H1 (cell line): ENCODE measurements around the gene GABRD. TPM values are rescaled to one million over a fixed set of nuclear protein-coding genes. Genes with fewer than 3 reads are reported as not detected.

Experiments
- CTCF ChIA-PET: fragments of 300-600 bp; sonication (Branson Sonifier 250); formaldehyde crosslinking; loops from one replicate; lab custom pipeline; 2021; ENCODE audit not compliant: partially characterized antibody; lab: Charles Lee
- POLR2A ChIA-PET: fragments of 300-600 bp; sonication (Branson Sonifier 250); formaldehyde crosslinking; loops from one replicate; lab custom pipeline; 2021; ENCODE audit warnings: inconsistent platforms; ENCODE audit not compliant: partially characterized antibody; lab: Charles Lee
- DNase-seq, 2 experiments: peaks; one replicate each; pipeline versions ENCODE4 v3.0.0 to v3.0.0-alpha.2; 2010 to 2022; ENCODE audit warnings: low spot score in 2 of 2, low read depth in 1 of 2, mixed read lengths in 1 of 2
- FAIRE-seq: peaks from 2 replicates; lab custom pipeline; 2011; peaks lifted over from hg19 to GRCh38; lab: Jason Lieb, UNC
- H2AFZ ChIP-seq: 2 replicates; pipeline ENCODE4 v1.8.1; 2012; ENCODE audit warnings: low read length, inconsistent platforms
- H2AK5ac ChIP-seq: 2 replicates; pipeline ENCODE4 v1.6.1; 2013; ENCODE audit warnings: low read depth, low read length
- H2BK120ac ChIP-seq: replicated peaks from 2 replicates; pipeline ENCODE3; 2013; ENCODE audit warnings: low read depth, low read length, inconsistent platforms
- H2BK12ac ChIP-seq: 2 replicates; pipeline ENCODE4 v1.6.1; 2013; ENCODE audit warnings: low read depth, low read length
- H2BK15ac ChIP-seq: 2 replicates; pipeline ENCODE4 v1.6.1; 2013; ENCODE audit warnings: low read length
- H2BK20ac ChIP-seq: 2 replicates; pipeline ENCODE4 v1.6.1; 2013; ENCODE audit warnings: low read length
- H2BK5ac ChIP-seq: 2 replicates; pipeline ENCODE4 v1.6.1; 2013; ENCODE audit warnings: low read depth, low read length
- H3K14ac ChIP-seq: 2 replicates; pipeline ENCODE4 v1.6.1; 2013; ENCODE audit warnings: inconsistent platforms; ENCODE audit not compliant: insufficient read length
- H3K18ac ChIP-seq: 2 replicates; pipeline ENCODE4 v1.6.1; 2013; ENCODE audit warnings: low read length; ENCODE audit errors: extremely low read depth
- H3K23ac ChIP-seq: 2 replicates; pipeline ENCODE4 v1.6.1; 2013; ENCODE audit warnings: inconsistent platforms; ENCODE audit not compliant: insufficient read length
- H3K23me2 ChIP-seq: 2 replicates; pipeline ENCODE4 v1.6.1; 2013; ENCODE audit warnings: low read depth, low read length
- H3K27ac ChIP-seq: 2 replicates; pipeline ENCODE4 v1.6.1; 2011; ENCODE audit warnings: low read depth, low read length, inconsistent platforms
- H3K27me3 ChIP-seq, 4 experiments: replicated peaks in 1 of 4; 1 replicate in 1 of 4; 2 replicates in 3 of 4; pipeline versions ENCODE4 v1.6.1 to v1.8.1; 2011 to 2013; ENCODE audit warnings: low read length in 3 of 4, mild to moderate bottlenecking in 3 of 4, inconsistent platforms in 2 of 4, mixed read lengths in 2 of 4, moderate library complexity in 1 of 4; ENCODE audit not compliant: control insufficient read depth in 3 of 4, insufficient read depth in 3 of 4; ENCODE audit errors: extremely low read depth in 1 of 4
- H3K36me3 ChIP-seq, 4 experiments: 2 replicates each; pipeline versions ENCODE4 v1.6.1 to v1.8.1; 2011 to 2013; ENCODE audit warnings: mild to moderate bottlenecking in 4 of 4, low read length in 3 of 4, moderate library complexity in 2 of 4, control low read depth in 1 of 4, inconsistent platforms in 1 of 4; ENCODE audit not compliant: insufficient read depth in 4 of 4, control insufficient read depth in 2 of 4
- H3K4ac ChIP-seq: replicated peaks from 2 replicates; pipeline ENCODE3; 2013; ENCODE audit warnings: low read length, low read depth, mixed read lengths, inconsistent platforms; ENCODE audit not compliant: insufficient read length
- H3K4me1 ChIP-seq, 4 experiments: replicated peaks in 1 of 4; 1 replicate in 1 of 4; 2 replicates in 3 of 4; pipeline versions ENCODE4 v1.6.1 to v1.8.1; 2011 to 2013; ENCODE audit warnings: low read length in 3 of 4, inconsistent platforms in 2 of 4, mixed read lengths in 1 of 4; ENCODE audit not compliant: insufficient read depth in 4 of 4, control insufficient read depth in 3 of 4
- H3K4me2 ChIP-seq, 2 experiments: 2 replicates each; pipeline versions ENCODE4 v1.6.1 to v1.8.1; 2011 to 2013; ENCODE audit warnings: low read depth in 2 of 2, low read length in 2 of 2, control low read depth in 1 of 2, inconsistent platforms in 1 of 2, mild to moderate bottlenecking in 1 of 2; ENCODE audit not compliant: insufficient read depth in 1 of 2
- H3K4me3 ChIP-seq, 4 experiments: fragments of 200-600, 300-600 bp in 1 of 4; sonication (generic), shearing (Covaris generic), sonication (Bioruptor Twin) in 1 of 4; 2 replicates each; pipeline versions ENCODE4 v1.5.1 to v1.8.1; 2011 to 2016; ENCODE audit warnings: low read length in 4 of 4, low read depth in 3 of 4, control low read depth in 2 of 4, inconsistent platforms in 2 of 4, mild to moderate bottlenecking in 2 of 4, mixed read lengths in 1 of 4, moderate library complexity in 1 of 4; ENCODE audit not compliant: insufficient read depth in 2 of 4; ENCODE audit errors: extremely low read depth in 1 of 4
- H3K56ac ChIP-seq: replicated peaks from 2 replicates; pipeline ENCODE3; 2013; ENCODE audit warnings: low read depth, mild to moderate bottlenecking, mixed read lengths, low read length, inconsistent platforms; ENCODE audit not compliant: insufficient read length
- H3K79me1 ChIP-seq: 2 replicates; pipeline ENCODE4 v1.6.1; 2013; ENCODE audit warnings: low read depth, low read length, control low read depth
- H3K79me2 ChIP-seq, 2 experiments: 2 replicates each; pipeline versions ENCODE4 v1.6.1 to v1.8.1; 2012 to 2013; ENCODE audit warnings: low read length in 2 of 2, mild to moderate bottlenecking in 2 of 2, inconsistent platforms in 1 of 2; ENCODE audit not compliant: insufficient read depth in 2 of 2, control insufficient read depth in 1 of 2
- H3K9ac ChIP-seq, 4 experiments: replicated peaks in 1 of 4; 1 replicate in 1 of 4; 2 replicates in 3 of 4; pipeline versions ENCODE4 v1.6.1 to v1.8.1; 2011 to 2013; ENCODE audit warnings: low read depth in 3 of 4, low read length in 3 of 4, control low read depth in 2 of 4, mild to moderate bottlenecking in 2 of 4, moderate library complexity in 2 of 4, inconsistent platforms in 1 of 4; ENCODE audit errors: extremely low read depth in 1 of 4
- H3K9me3 ChIP-seq, 2 experiments: 2 replicates each; pipeline versions ENCODE4 v1.6.1 to v1.8.1; 2012 to 2013; ENCODE audit warnings: mild to moderate bottlenecking in 2 of 2, moderate library complexity in 2 of 2, control low read depth in 1 of 2, inconsistent platforms in 1 of 2, low read depth in 1 of 2, low read length in 1 of 2, mixed read lengths in 1 of 2; ENCODE audit not compliant: insufficient read depth in 2 of 2
- H4K20me1 ChIP-seq, 2 experiments: replicated peaks in 1 of 2; 2 replicates each; pipeline versions ENCODE3 to v1.8.1; 2011 to 2013; ENCODE audit warnings: inconsistent platforms in 2 of 2, low read length in 2 of 2, mild to moderate bottlenecking in 1 of 2; ENCODE audit not compliant: insufficient read depth in 2 of 2, control insufficient read depth in 1 of 2
- H4K5ac ChIP-seq: 2 replicates; pipeline ENCODE4 v1.6.1; 2013; ENCODE audit warnings: low read length, low read depth, mixed read lengths, inconsistent platforms; ENCODE audit not compliant: insufficient read length
- H4K8ac ChIP-seq: 2 replicates; pipeline ENCODE4 v1.8.0; 2013; ENCODE audit warnings: mild to moderate bottlenecking, moderate library complexity, low read length, inconsistent platforms; ENCODE audit not compliant: insufficient read depth; ENCODE audit errors: extremely low read depth
- H4K91ac ChIP-seq: replicated peaks from 2 replicates; pipeline ENCODE3; 2013; ENCODE audit warnings: low read length, mixed read lengths, inconsistent platforms; ENCODE audit not compliant: insufficient read length
- ATF2 ChIP-seq: IDR thresholded peaks from 2 replicates; pipeline ENCODE4 v1.6.1; 2012; ENCODE audit warnings: low read length, inconsistent platforms
- CBX5 ChIP-seq: fragments of 300-800, 300-1000 bp; sonication (generic); IDR thresholded peaks from 2 replicates; pipeline ENCODE4 v1.7.1; 2016; ENCODE audit warnings: antibody characterized with exemption, low read length, low read depth
- CHD2 ChIP-seq: IDR thresholded peaks from 2 replicates; pipeline ENCODE4 v1.6.1; 2012; ENCODE audit warnings: low read length, improper control_type of control experiment
- EP300 ChIP-seq, 2 experiments: IDR thresholded peaks; 1 replicate in 1 of 2; 2 replicates in 1 of 2; pipeline ENCODE4 v1.6.1; 2011 to 2012; ENCODE audit warnings: low read depth in 2 of 2, low read length in 2 of 2, mild to moderate bottlenecking in 2 of 2, borderline replicate concordance in 1 of 2, inconsistent platforms in 1 of 2, moderate library complexity in 1 of 2
- JUN ChIP-seq: IDR thresholded peaks from 2 replicates; pipeline ENCODE4 v1.6.1; 2011; ENCODE audit warnings: low read depth, mild to moderate bottlenecking, improper control_type of control experiment, low read length
- KDM4A ChIP-seq: IDR thresholded peaks from one replicate; pipeline ENCODE4 v1.7.1; 2012; ENCODE audit warnings: low read depth, mild to moderate bottlenecking, moderate library complexity, low read length, inconsistent platforms; ENCODE audit not compliant: severe bottlenecking
- MAFK ChIP-seq: IDR thresholded peaks from 2 replicates; pipeline ENCODE4 v1.6.1; 2012; ENCODE audit warnings: low read depth, mild to moderate bottlenecking, improper control_type of control experiment, low read length
- MAX ChIP-seq: IDR thresholded peaks from 2 replicates; pipeline ENCODE4 v1.6.1; 2012; ENCODE audit warnings: inconsistent platforms
- NRF1 ChIP-seq: IDR thresholded peaks from 2 replicates; pipeline ENCODE4 v1.6.1; 2011; ENCODE audit warnings: mild to moderate bottlenecking, low read depth, low read length, improper control_type of control experiment
- PHF8 ChIP-seq: fragments of 200-600 bp; sonication (generic); conservative IDR thresholded peaks from 2 replicates; pipeline ENCODE4 v1.7.1; 2012; ENCODE audit warnings: low read depth, mild to moderate bottlenecking, inconsistent platforms, low read length, moderate library complexity
- RNF2 ChIP-seq: fragments of 200-900, 300-1000 bp; sonication (generic); IDR thresholded peaks from 2 replicates; pipeline ENCODE4 v1.7.1; 2016; ENCODE audit warnings: borderline replicate concordance, low read depth, mild to moderate bottlenecking, antibody characterized with exemption, low read length; ENCODE audit not compliant: poor library complexity, severe bottlenecking; ENCODE audit errors: missing control alignments
- TCF12 ChIP-seq: IDR thresholded peaks from 2 replicates; pipeline ENCODE4 v1.6.1; 2011; ENCODE audit warnings: low read depth, mild to moderate bottlenecking, low read length
- WGBS, 2 experiments: shearing (Covaris generic) in 1 of 2; methylation state at CpG; one replicate each; pipeline versions ENCODE4 v1.1.6 to v1.1.7; 2013 to 2015; ENCODE audit warnings: low lambda C conversion rate in 2 of 2, mixed read lengths in 2 of 2, inconsistent platforms in 1 of 2, low coverage in 1 of 2, missing lambda C conversion rate in 1 of 2; ENCODE audit not compliant: insufficient replicate concordance in 2 of 2, insufficient coverage in 1 of 2, insufficient read length in 1 of 2; ENCODE audit errors: extremely low coverage in 1 of 2, missing lambda C conversion rate in 1 of 2; 5-methylcytosine and 5-hydroxymethylcytosine counted together
- polyA plus RNA-seq, 7 experiments: library from polyadenylated mRNA; depleted of rRNA in 3 of 7; stranded (reverse) in 5 of 7; unstranded in 2 of 7; fragments of >200 nt in 5 of 7; fragments of 200-250 nt in 2 of 7; gene quantifications; 1 replicate in 5 of 7; 2 replicates in 1 of 7; 4 replicates in 1 of 7; pipeline versions ENCODE4 v1.2.1 to v1.2.3, GENCODE V29; 2011 to 2013; ENCODE audit warnings: missing spikeins in 2 of 7, mixed read lengths in 2 of 7
- total RNA-seq: library from RNA; stranded (reverse); fragmentation: NEBNext Ultra II Directional; extraction: Animal tissue kit (Norgen Biotek cat#: 25700); gene quantifications from 2 replicates; pipeline ENCODE4 v1.2.1, GENCODE V29; 2021

Gene GABRD
- total and polyA plus RNA-seq, 2 of the 8 experiments (the other 6 are each of a cell fraction or from before 2014, with no cell fraction given): 1.8 to 3.0 TPM

GRCh38 chr1:2060535-2060934 is 41.4 kb downstream of the GABRD start:
- peaks cover 5% of the 10 kb centered on the region for H3K79me1 ChIP-seq
- no peak overlapping the region for H3K9ac ChIP-seq
- ChIA-PET CTCF (interaction anchor here (1.1 kb wide), 1 partner anchor 11 kb away, joined by 3 read pairs; no protein-coding TSS in a partner anchor), POLR2A (no interaction called here)
- H2BK20ac ChIP-seq: no peak overlapping the region
- H3K4ac ChIP-seq: no peak overlapping the region
- peaks cover 0 to 7% of the 10 kb centered on the region in 2 experiments for H4K20me1 ChIP-seq
- no peak overlapping the region for H3K18ac ChIP-seq
- no peak overlapping the region for H3K4me3 ChIP-seq
- H3K27me3 ChIP-seq: no peaks in the 10 kb centered on the region
- H3K4me1 ChIP-seq: no peaks in the 10 kb centered on the region
- H3K36me3 ChIP-seq: peaks cover 3 to 22% (median 17%) of the 10 kb centered on the region in 4 experiments; a peak in 5 of 8 replicates
- H3K23me2 ChIP-seq: no peaks in the 10 kb centered on the region
- WGBS, 2 experiments: 97% methylated on average over 23 of the region's 23 CpGs; no CpG with 5 or more reads in 1 of the 2 experiments
- no peak overlapping the region for H4K5ac ChIP-seq
- DNase-seq: no peak
- H3K79me2 ChIP-seq: peaks cover 0 to 9% of the 10 kb centered on the region in 2 experiments; a peak in 2 of 4 replicates
- no peaks in the 10 kb centered on the region for H3K9me3 ChIP-seq
- H3K23ac ChIP-seq: no peak overlapping the region
- H2BK12ac ChIP-seq: no peak overlapping the region
- H3K56ac ChIP-seq: no peak overlapping the region
- no peak overlapping the region for H3K14ac ChIP-seq
- H3K27ac ChIP-seq: no peak overlapping the region
- no peak overlapping the region for H2AK5ac ChIP-seq
- no peak overlapping the region for H2BK15ac ChIP-seq
- no peak for FAIRE-seq
- no peak overlapping the region for H3K4me2 ChIP-seq
- no peak overlapping the region for H4K91ac ChIP-seq
- no peak overlapping the region for H2BK120ac ChIP-seq
- H2BK5ac ChIP-seq: no peak overlapping the region
- H4K8ac ChIP-seq: no peak overlapping the region; the same call in 1 of the 2 replicates
- no peak overlapping the region for H2AFZ ChIP-seq
- TF ChIP-seq CBX5 (no peak), PHF8 (no peak), RNF2 (no peak), JUN (no peak), MAX (no peak), MAFK (no peak), NRF1 (no peak), EP300 (IDR thresholded peaks at IDR 0.05; ENCODE audit: borderline replicate concordance in 1 of 2, low read depth in 2 of 2, low read length in 2 of 2) (no peak), CHD2 (no peak), TCF12 (no peak), ATF2 (no peak), KDM4A (no peak)
